Neural progenitor cell (in vitro differentiated cells): ENCODE results near the gene CDC123. TPM values are rescaled to one million over a fixed set of nuclear protein-coding genes. Genes with fewer than 3 reads are reported as not detected.

Experiments used
- DNase-seq: peaks from one replicate; pipeline ENCODE4 v3.0.0-alpha.2; 2016; ENCODE audit warnings: low spot score
- H2AFZ ChIP-seq: fragments of 200-600 bp; sonication (generic); replicated peaks from 2 replicates; pipeline ENCODE4 v1.6.1; 2016; ENCODE audit warnings: antibody characterized with exemption
- H3F3A ChIP-seq: fragments of 200-600 bp; sonication (generic); 2 replicates; pipeline ENCODE4 v1.6.1; 2016; ENCODE audit warnings: antibody characterized with exemption, low read depth
- H3K27ac ChIP-seq: fragments of 200-600 bp; sonication (generic); 2 replicates; pipeline ENCODE4 v1.5.1; 2016; ENCODE audit warnings: mild to moderate bottlenecking
- H3K27me3 ChIP-seq: fragments of 200-600 bp; sonication (generic); 2 replicates; pipeline ENCODE4 v1.6.1; 2016; ENCODE audit warnings: mild to moderate bottlenecking, moderate library complexity
- H3K36me3 ChIP-seq: fragments of 200-600 bp; sonication (generic); 2 replicates; pipeline ENCODE4 v1.5.1; 2016
- H3K4me1 ChIP-seq: fragments of 200-600 bp; sonication (generic); 2 replicates; pipeline ENCODE4 v1.6.1; 2016; ENCODE audit warnings: mixed run types
- H3K4me2 ChIP-seq: fragments of 200-600 bp; sonication (generic); 2 replicates; pipeline ENCODE4 v1.6.1; 2016
- H3K4me3 ChIP-seq: fragments of 200-600 bp; sonication (generic); 2 replicates; pipeline ENCODE4 v1.5.1; 2016
- H3K79me2 ChIP-seq: fragments of 200-600 bp; sonication (generic); 2 replicates; pipeline ENCODE4 v1.6.1; 2016; ENCODE audit warnings: low read depth
- H3K9ac ChIP-seq: fragments of 200-600 bp; sonication (generic); 2 replicates; pipeline ENCODE4 v1.6.1; 2016
- H3K9me3 ChIP-seq: fragments of 200-600 bp; sonication (generic); 2 replicates; pipeline ENCODE4 v1.5.1; 2016; ENCODE audit warnings: low read depth
- H4K20me1 ChIP-seq: fragments of 200-600 bp; sonication (generic); 2 replicates; pipeline ENCODE4 v1.6.1; 2016; ENCODE audit warnings: low read depth
- H3K27ac Mint-ChIP-seq: 3 replicates; pipeline ENCODE4 v1.8.0; 2021; ENCODE audit warnings: mixed read lengths
- H3K27me3 Mint-ChIP-seq: 2 replicates; pipeline ENCODE4 v1.8.0; 2022; ENCODE audit warnings: low read depth, mild to moderate bottlenecking, inconsistent platforms, moderate library complexity, mixed read lengths; ENCODE audit not compliant: insufficient read depth
- H3K36me3 Mint-ChIP-seq: 3 replicates; pipeline ENCODE4 v1.8.0; 2021; ENCODE audit warnings: mixed read lengths
- H3K4me1 Mint-ChIP-seq: 3 replicates; pipeline ENCODE4 v1.8.0; 2021; ENCODE audit warnings: mixed read lengths
- H3K4me3 Mint-ChIP-seq: 3 replicates; pipeline ENCODE4 v1.8.0; 2021; ENCODE audit warnings: mild to moderate bottlenecking, moderate library complexity, mixed read lengths
- H3K9me3 Mint-ChIP-seq: 3 replicates; pipeline ENCODE4 v1.8.0; 2020; ENCODE audit warnings: mixed read lengths
- EZH2 ChIP-seq: fragments of 200-600 bp; sonication (generic); IDR thresholded peaks from 2 replicates; pipeline ENCODE4 v1.6.1; 2017; ENCODE audit warnings: antibody characterized with exemption, mild to moderate bottlenecking, moderate library complexity
- EZH2phosphoT487 ChIP-seq: fragments of 200-600 bp; sonication (generic); IDR thresholded peaks from 2 replicates; pipeline ENCODE4 v1.6.1; 2017; ENCODE audit warnings: antibody characterized with exemption
- total RNA-seq: library from RNA; depleted of rRNA; stranded (reverse); fragments of >200 nt; gene quantifications from 2 replicates; pipeline ENCODE4 v1.2.3, GENCODE V29; 2015; ENCODE audit warnings: low replicate concordance
- TF ChIP-seq, protein P1 (sequence below): fragments of 200-600 bp; sonication (generic); IDR thresholded peaks from 2 replicates; pipeline ENCODE4 v1.5.1; 2017; ENCODE audit warnings: antibody characterized with exemption, mild to moderate bottlenecking

The CDC123 gene
- total RNA-seq, 1 donor from 2014 or later, result 134 TPM

DNA sequence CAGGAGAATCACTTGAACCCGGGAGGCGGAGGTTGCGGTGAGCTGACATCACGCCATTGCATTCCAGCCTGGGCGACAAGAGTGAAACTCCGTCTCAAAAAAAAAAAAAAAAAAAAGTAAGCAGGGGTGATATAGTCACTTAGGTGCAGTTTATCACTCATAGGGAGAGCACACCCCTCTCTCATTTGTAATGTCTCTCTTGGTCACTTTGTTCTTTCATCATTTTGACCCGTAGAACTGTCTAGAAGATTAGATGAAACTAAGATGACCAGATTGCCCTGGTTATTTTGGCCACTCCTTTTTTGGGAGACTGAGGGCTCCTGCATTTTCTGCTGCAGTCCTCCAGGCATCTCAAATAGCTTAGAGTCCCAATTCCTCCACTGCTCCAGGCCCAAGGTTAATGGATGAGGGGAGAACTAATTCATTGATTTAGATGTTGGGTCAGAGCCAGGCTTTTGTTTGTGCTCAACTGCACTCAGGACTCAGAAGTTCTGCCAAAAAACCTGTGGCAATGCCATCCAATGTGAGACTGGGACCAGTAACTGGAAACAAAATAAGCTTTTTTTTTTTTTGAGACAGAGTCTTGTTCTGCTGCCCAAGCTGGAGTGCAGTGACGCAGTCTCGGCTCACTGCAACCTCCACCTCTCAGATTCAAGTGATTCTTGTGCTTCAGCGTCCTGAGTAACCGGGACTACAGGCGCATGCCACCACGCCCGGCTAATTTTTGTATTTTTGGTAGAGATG, 103.4 kb downstream of the CDC123 start:
- no peaks in the 10 kb centered on the region for H3K27me3 ChIP-seq
- no peak overlapping the region for H3K27ac ChIP-seq
- no peaks in the 10 kb centered on the region for H3K4me1 Mint-ChIP-seq
- H3K4me2 ChIP-seq, result no peak overlapping the region
- no peaks in the 10 kb centered on the region for H3K36me3 Mint-ChIP-seq
- no peaks in the 10 kb centered on the region for H4K20me1 ChIP-seq
- no peaks in the 10 kb centered on the region for H3F3A ChIP-seq
- H3K27me3 Mint-ChIP-seq, result peaks cover 3% of the 10 kb centered on the region
- peaks cover 3% of the 10 kb centered on the region for H3K9me3 Mint-ChIP-seq
- H2AFZ ChIP-seq, result no peak overlapping the region
- H3K27ac Mint-ChIP-seq, result no peak overlapping the region
- H3K9ac ChIP-seq, result no peak overlapping the region
- no peaks in the 10 kb centered on the region for H3K4me1 ChIP-seq
- H3K9me3 ChIP-seq, result no peaks in the 10 kb centered on the region
- H3K36me3 ChIP-seq, result no peaks in the 10 kb centered on the region
- TF ChIP-seq, protein P1, sequence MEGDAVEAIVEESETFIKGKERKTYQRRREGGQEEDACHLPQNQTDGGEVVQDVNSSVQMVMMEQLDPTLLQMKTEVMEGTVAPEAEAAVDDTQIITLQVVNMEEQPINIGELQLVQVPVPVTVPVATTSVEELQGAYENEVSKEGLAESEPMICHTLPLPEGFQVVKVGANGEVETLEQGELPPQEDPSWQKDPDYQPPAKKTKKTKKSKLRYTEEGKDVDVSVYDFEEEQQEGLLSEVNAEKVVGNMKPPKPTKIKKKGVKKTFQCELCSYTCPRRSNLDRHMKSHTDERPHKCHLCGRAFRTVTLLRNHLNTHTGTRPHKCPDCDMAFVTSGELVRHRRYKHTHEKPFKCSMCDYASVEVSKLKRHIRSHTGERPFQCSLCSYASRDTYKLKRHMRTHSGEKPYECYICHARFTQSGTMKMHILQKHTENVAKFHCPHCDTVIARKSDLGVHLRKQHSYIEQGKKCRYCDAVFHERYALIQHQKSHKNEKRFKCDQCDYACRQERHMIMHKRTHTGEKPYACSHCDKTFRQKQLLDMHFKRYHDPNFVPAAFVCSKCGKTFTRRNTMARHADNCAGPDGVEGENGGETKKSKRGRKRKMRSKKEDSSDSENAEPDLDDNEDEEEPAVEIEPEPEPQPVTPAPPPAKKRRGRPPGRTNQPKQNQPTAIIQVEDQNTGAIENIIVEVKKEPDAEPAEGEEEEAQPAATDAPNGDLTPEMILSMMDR, result no peak
- no peak for TF ChIP-seq EZH2
- no peak for TF ChIP-seq EZH2phosphoT487
- H3K79me2 ChIP-seq, result no peaks in the 10 kb centered on the region
- no peak overlapping the region for H3K4me3 ChIP-seq
- no peak overlapping the region for H3K4me3 Mint-ChIP-seq
- no peak for DNase-seq

Other genes with a start within 250 kb of the CDC123 start
- 19.6 and 33.2 TPM in 2 replicates for gene UPF2, start 153.4 kb upstream of the CDC123 start, total RNA-seq
- 53.9 and 62.0 TPM in 2 replicates for gene DHTKD1, start 127.2 kb upstream of the CDC123 start, total RNA-seq
- gene SEC61A2, start 66.5 kb upstream of the CDC123 start, total RNA-seq, result 39.1 and 39.6 TPM in 2 replicates
- gene NUDT5, start 297 bp upstream of the CDC123 start, total RNA-seq, result 80.7 and 85.0 TPM in 2 replicates
- gene CAMK1D, start 153.4 kb downstream of the CDC123 start, total RNA-seq, result 7.6 and 8.8 TPM in 2 replicates